GM23338 (cell line): Measurements from ENCODE around the gene CBX5. TPM values are rescaled to one million over a fixed set of nuclear protein-coding genes. Genes with fewer than 3 reads are reported as not detected.

Experiments used
- ATAC-seq: fragments of 200-7000 bp; cut with Tn5 transposase; 3 replicates; pipeline ENCODE4 v1.9.1; 2020
- DNase-seq: peaks from one replicate; pipeline ENCODE4 v3.0.0-alpha.2; 2015; ENCODE audit warnings: low spot score
- H2AFZ ChIP-seq: fragments of 200-600 bp; sonication (generic); 2 replicates; pipeline ENCODE4 v1.8.0; 2016; ENCODE audit warnings: antibody characterized with exemption, mild to moderate bottlenecking, moderate library complexity
- H3F3A ChIP-seq: fragments of 200-600 bp; sonication (generic); replicated peaks from 2 replicates; pipeline ENCODE4 v1.8.0; 2017; ENCODE audit warnings: antibody characterized with exemption, mixed run types, low read depth
- H3K27ac ChIP-seq: fragments of 200-600 bp; sonication (generic); 2 replicates; pipeline ENCODE4 v1.6.1; 2016; ENCODE audit warnings: low read depth
- H3K27me3 ChIP-seq: fragments of 200-600 bp; sonication (generic); 2 replicates; pipeline ENCODE4 v1.8.0; 2016; ENCODE audit warnings: mild to moderate bottlenecking, mixed run types, moderate library complexity; ENCODE audit not compliant: insufficient read depth
- H3K36me3 ChIP-seq: fragments of 200-600 bp; sonication (generic); 2 replicates; pipeline ENCODE4 v1.8.0; 2016; ENCODE audit warnings: mild to moderate bottlenecking; ENCODE audit not compliant: insufficient read depth
- H3K4me1 ChIP-seq: fragments of 200-600 bp; sonication (generic); 2 replicates; pipeline ENCODE4 v1.8.0; 2016; ENCODE audit warnings: mild to moderate bottlenecking, moderate library complexity; ENCODE audit not compliant: insufficient read depth
- H3K4me2 ChIP-seq: fragments of 200-600 bp; sonication (generic); 2 replicates; pipeline ENCODE4 v1.7.1; 2017; ENCODE audit warnings: mixed run types
- H3K4me3 ChIP-seq: fragments of 200-600 bp; sonication (generic); 2 replicates; pipeline ENCODE4 v1.6.1; 2016; ENCODE audit warnings: mixed run types
- H3K79me2 ChIP-seq: fragments of 200-600 bp; sonication (generic); replicated peaks from 2 replicates; pipeline ENCODE4 v1.8.0; 2017; ENCODE audit warnings: mild to moderate bottlenecking; ENCODE audit not compliant: insufficient read depth
- H3K9me2 ChIP-seq: fragments of 200-600 bp; sonication (generic); 2 replicates; pipeline ENCODE4 v1.8.0; 2017; ENCODE audit not compliant: insufficient read depth
- H4K20me1 ChIP-seq: fragments of 200-600 bp; sonication (generic); replicated peaks from 2 replicates; pipeline ENCODE4 v1.8.0; 2017; ENCODE audit warnings: mild to moderate bottlenecking; ENCODE audit not compliant: insufficient read depth
- H3K27ac Mint-ChIP-seq: 2 replicates; pipeline ENCODE4 v1.8.0; 2020; ENCODE audit warnings: inconsistent platforms, mild to moderate bottlenecking, moderate library complexity, mixed read lengths
- H3K27me3 Mint-ChIP-seq: 3 replicates; pipeline ENCODE4 v1.8.0; 2022; ENCODE audit warnings: low read depth, mild to moderate bottlenecking, moderate library complexity, mixed read lengths, inconsistent platforms; ENCODE audit not compliant: insufficient read depth, poor library complexity
- H3K36me3 Mint-ChIP-seq: 3 replicates; pipeline ENCODE4 v1.8.0; 2021; ENCODE audit warnings: low read depth, mild to moderate bottlenecking, inconsistent platforms, moderate library complexity, mixed read lengths
- H3K4me1 Mint-ChIP-seq: 3 replicates; pipeline ENCODE4 v1.8.0; 2020; ENCODE audit warnings: mild to moderate bottlenecking, inconsistent platforms, mixed read lengths
- H3K4me3 Mint-ChIP-seq: 3 replicates; pipeline ENCODE4 v1.8.0; 2021; ENCODE audit warnings: moderate library complexity, mild to moderate bottlenecking, inconsistent platforms, mixed read lengths
- H3K9me3 Mint-ChIP-seq: 3 replicates; pipeline ENCODE4 v1.8.0; 2020; ENCODE audit warnings: moderate library complexity, mild to moderate bottlenecking, inconsistent platforms, mixed read lengths
- CREB1 ChIP-seq: fragments of 250-450 bp; sonication (Bioruptor Pico); IDR thresholded peaks from 2 replicates; pipeline ENCODE4 v1.5.0; 2020; ENCODE audit warnings: low read depth, mild to moderate bottlenecking, moderate library complexity
- ETS1 ChIP-seq: IDR thresholded peaks from 2 replicates; pipeline ENCODE4 v1.6.1; 2016; ENCODE audit warnings: antibody characterized with exemption
- EZH2phosphoT487 ChIP-seq: fragments of 200-600 bp; sonication (generic); IDR thresholded peaks from one replicate; pipeline ENCODE4 v1.8.1; 2018; ENCODE audit warnings: antibody characterized with exemption; ENCODE audit not compliant: unreplicated experiment
- JUNB ChIP-seq: IDR thresholded peaks from one replicate; pipeline ENCODE4 v1.6.1; 2016; ENCODE audit warnings: antibody characterized with exemption; ENCODE audit not compliant: unreplicated experiment
- NANOG ChIP-seq: IDR thresholded peaks from 2 replicates; pipeline ENCODE4 v1.6.1; 2016; ENCODE audit warnings: antibody characterized with exemption, borderline replicate concordance
- POLR2AphosphoS5 ChIP-seq: IDR thresholded peaks from 2 replicates; pipeline ENCODE4 v1.6.1; 2016; ENCODE audit warnings: antibody characterized with exemption, low read depth
- ZNF331 ChIP-seq: fragments of 250-450 bp; sonication (Bioruptor Pico); IDR thresholded peaks from 2 replicates; pipeline ENCODE4 v1.5.0; 2020; ENCODE audit warnings: low read depth, mild to moderate bottlenecking, moderate library complexity
- polyA plus RNA-seq: library from polyadenylated mRNA; unstranded; fragments of >200 nt; fragmentation: Nextera tagmentation; extraction: Ambion mirVana; gene quantifications from 2 replicates; pipeline ENCODE4 v1.2.1, GENCODE V29; 2016
- total RNA-seq: library from RNA; depleted of rRNA; stranded (reverse); fragments of >200 nt; shearing (Covaris generic); gene quantifications from 2 replicates; pipeline ENCODE4 v1.2.3, GENCODE V29; 2014
- TF ChIP-seq, protein P1 (sequence below): fragments of 250-450 bp; sonication (Bioruptor Pico); IDR thresholded peaks from 2 replicates; pipeline ENCODE4 v1.5.0; 2020; ENCODE audit warnings: mild to moderate bottlenecking, moderate library complexity

The CBX5 gene
- total and polyA plus RNA-seq, 2 experiments from 2014 or later, result 152 to 212 TPM

GRCh38 chr12:54299515-54300224, 19.7 kb upstream of the CBX5 start:
- peak overlapping the region; percentile 70 for H3K4me3 Mint-ChIP-seq
- peaks cover 49% of the 10 kb centered on the region for H3K4me1 Mint-ChIP-seq
- H3K27ac Mint-ChIP-seq, result no peak overlapping the region
- TF ChIP-seq NANOG (no peak), JUNB (no peak), ZNF331 (CRISPR knock-in tag) (no peak), ETS1 (no peak), CREB1 (CRISPR knock-in tag) (no peak), EZH2phosphoT487 (no peak), POLR2AphosphoS5 (no peak)
- TF ChIP-seq, protein P1, sequence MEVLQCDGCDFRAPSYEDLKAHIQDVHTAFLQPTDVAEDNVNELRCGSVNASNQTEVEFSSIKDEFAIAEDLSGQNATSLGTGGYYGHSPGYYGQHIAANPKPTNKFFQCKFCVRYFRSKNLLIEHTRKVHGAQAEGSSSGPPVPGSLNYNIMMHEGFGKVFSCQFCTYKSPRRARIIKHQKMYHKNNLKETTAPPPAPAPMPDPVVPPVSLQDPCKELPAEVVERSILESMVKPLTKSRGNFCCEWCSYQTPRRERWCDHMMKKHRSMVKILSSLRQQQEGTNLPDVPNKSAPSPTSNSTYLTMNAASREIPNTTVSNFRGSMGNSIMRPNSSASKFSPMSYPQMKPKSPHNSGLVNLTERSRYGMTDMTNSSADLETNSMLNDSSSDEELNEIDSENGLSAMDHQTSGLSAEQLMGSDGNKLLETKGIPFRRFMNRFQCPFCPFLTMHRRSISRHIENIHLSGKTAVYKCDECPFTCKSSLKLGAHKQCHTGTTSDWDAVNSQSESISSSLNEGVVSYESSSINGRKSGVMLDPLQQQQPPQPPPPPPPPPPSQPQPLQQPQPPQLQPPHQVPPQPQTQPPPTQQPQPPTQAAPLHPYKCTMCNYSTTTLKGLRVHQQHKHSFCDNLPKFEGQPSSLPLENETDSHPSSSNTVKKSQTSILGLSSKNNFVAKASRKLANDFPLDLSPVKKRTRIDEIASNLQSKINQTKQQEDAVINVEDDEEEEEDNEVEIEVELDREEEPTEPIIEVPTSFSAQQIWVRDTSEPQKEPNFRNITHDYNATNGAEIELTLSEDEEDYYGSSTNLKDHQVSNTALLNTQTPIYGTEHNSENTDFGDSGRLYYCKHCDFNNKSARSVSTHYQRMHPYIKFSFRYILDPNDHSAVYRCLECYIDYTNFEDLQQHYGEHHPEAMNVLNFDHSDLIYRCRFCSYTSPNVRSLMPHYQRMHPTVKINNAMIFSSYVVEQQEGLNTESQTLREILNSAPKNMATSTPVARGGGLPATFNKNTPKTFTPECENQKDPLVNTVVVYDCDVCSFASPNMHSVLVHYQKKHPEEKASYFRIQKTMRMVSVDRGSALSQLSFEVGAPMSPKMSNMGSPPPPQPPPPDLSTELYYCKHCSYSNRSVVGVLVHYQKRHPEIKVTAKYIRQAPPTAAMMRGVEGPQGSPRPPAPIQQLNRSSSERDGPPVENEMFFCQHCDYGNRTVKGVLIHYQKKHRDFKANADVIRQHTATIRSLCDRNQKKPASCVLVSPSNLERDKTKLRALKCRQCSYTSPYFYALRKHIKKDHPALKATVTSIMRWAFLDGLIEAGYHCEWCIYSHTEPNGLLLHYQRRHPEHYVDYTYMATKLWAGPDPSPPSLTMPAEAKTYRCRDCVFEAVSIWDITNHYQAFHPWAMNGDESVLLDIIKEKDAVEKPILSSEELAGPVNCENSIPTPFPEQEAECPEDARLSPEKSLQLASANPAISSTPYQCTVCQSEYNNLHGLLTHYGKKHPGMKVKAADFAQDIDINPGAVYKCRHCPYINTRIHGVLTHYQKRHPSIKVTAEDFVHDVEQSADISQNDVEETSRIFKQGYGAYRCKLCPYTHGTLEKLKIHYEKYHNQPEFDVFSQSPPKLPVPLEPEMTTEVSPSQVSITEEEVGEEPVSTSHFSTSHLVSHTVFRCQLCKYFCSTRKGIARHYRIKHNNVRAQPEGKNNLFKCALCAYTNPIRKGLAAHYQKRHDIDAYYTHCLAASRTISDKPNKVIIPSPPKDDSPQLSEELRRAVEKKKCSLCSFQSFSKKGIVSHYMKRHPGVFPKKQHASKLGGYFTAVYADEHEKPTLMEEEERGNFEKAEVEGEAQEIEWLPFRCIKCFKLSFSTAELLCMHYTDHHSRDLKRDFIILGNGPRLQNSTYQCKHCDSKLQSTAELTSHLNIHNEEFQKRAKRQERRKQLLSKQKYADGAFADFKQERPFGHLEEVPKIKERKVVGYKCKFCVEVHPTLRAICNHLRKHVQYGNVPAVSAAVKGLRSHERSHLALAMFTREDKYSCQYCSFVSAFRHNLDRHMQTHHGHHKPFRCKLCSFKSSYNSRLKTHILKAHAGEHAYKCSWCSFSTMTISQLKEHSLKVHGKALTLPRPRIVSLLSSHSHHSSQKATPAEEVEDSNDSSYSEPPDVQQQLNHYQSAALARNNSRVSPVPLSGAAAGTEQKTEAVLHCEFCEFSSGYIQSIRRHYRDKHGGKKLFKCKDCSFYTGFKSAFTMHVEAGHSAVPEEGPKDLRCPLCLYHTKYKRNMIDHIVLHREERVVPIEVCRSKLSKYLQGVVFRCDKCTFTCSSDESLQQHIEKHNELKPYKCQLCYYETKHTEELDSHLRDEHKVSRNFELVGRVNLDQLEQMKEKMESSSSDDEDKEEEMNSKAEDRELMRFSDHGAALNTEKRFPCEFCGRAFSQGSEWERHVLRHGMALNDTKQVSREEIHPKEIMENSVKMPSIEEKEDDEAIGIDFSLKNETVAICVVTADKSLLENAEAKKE (CRISPR knock-in tag), result no peak
- Histone ChIP-seq H3K4me1 (peaks cover 45% of the 10 kb centered on the region), H3K4me2 (peak overlapping the region; percentile 99), H3K79me2 (no peaks in the 10 kb centered on the region), H3K4me3 (peak overlapping the region; percentile 71), H2AFZ (peak overlapping the region; percentile 96; the same call in 1 of the 2 replicates), H3F3A (peaks cover 12% of the 10 kb centered on the region), H3K9me2 (no peaks in the 10 kb centered on the region), H3K27ac (no peak overlapping the region), H4K20me1 (no peaks in the 10 kb centered on the region), H3K27me3 (peaks cover 15% of the 10 kb centered on the region), H3K36me3 (no peaks in the 10 kb centered on the region)
- ATAC-seq (no peak), DNase-seq (no peak)
- no peaks in the 10 kb centered on the region for H3K9me3 Mint-ChIP-seq
- H3K36me3 Mint-ChIP-seq, result no peaks in the 10 kb centered on the region; the same call in 2 of the 3 replicates
- peaks cover 17% of the 10 kb centered on the region for H3K27me3 Mint-ChIP-seq
